ENCODE results near the gene SKI. TPM values are rescaled to one million over a fixed set of nuclear protein-coding genes. Genes with fewer than 3 reads are reported as not detected.

The SKI gene
- total RNA-seq, 1 donor from 2014 or later = 67.5 TPM

DNA sequence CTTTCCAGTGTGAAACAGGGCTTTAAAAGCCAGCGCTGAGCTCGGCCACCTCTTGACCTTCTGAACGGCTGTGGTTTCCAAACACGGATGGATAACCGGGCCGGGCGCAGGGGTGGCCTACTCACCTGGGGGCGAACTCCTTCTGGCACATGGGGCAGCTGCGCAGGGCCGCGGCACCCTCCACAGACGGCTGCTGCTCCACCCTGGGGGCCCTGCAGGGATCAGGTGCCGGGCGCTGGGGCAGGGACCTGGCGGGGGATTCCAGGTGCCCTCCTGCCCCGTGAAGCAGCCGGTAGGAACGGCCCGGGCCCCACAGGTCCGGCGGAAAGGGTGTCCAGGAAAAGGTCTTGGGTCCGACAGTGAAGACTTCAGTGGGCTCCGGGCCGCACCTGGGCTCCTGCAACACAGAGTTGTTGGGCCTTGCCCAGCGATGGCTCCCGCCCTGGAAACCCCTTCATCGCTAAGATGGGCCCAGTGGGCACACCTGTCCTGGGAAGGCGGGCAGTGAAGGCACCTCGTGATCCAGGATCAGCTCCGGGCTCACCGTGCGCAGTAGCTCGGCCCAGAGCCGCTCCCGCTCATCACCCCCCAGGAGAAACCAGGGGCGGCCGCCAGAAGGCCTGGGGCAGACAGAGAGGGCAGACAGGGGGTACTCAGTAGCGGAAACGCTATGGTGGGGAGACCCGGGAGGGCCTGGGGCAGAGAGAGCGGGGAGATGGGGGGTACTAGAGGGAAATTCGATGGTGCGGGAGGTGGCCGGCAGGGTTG, 34.4 kb upstream of the SKI start:
- intact Hi-C loops (cut with micrococcal nuclease) = loop anchor here (1.0 to 2.0 kb wide), 2 partner anchors 62 to 107 kb away; no protein-coding TSS in a partner anchor

- intact Hi-C loops (cut with micrococcal nuclease) = loop anchor here (1.0 to 2.0 kb wide), 2 partner anchors 61 to 106 kb away; no protein-coding TSS in a partner anchor
These were observed 33.7 kb upstream of the SKI start, which contains the start of gene FAAP20 for GRCh38 chr1:2194319-2194897. Gene FAAP20 (minus strand): TSS chr1:2194772. CDS start chr1:2194749, 23 bp downstream.

DNA sequence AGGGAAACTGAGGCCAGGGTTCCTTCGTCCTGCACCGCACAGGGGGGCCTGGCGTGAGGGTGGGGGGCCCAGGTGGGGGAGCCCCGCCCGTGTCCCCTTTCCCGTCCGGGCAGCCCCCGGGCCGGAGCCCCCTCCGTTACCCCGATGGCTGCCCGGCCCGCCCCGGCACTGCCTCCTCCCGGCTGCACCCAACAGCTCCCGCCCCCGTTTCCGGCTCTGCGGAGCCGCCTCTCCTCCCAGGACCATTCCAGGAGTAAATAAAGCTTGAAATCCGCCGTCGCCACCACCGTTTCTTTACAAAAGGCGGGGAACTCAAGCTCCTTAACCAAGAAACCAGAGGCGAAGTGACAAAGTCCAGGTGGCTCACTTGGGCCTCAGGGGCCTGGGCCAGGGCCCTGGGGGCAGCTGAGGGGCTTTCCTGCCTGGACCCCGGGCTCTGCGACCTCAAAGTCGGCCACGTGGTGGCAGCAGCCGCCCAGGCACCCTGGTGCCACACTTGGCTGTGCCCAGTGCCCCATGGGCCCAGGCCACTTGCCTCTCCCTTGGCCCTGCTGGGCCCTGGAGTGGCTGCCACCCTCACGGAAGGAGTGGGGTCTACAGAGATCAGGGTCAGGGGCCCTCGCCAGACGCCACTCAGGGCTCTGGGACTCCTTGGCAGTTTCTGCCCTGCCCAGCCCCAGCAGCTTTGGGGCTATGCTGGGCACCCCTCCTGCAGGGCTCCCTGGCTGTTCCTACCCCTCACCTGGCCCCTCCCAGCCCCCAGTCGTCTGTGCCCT, 33.0 kb upstream of the SKI start:
- intact Hi-C loops (cut with micrococcal nuclease) = loop anchor here (1.0 to 2.0 kb wide), 8 partner anchors 9 to 391 kb away; partner anchors contain the start of gene PRXL2B

DNA sequence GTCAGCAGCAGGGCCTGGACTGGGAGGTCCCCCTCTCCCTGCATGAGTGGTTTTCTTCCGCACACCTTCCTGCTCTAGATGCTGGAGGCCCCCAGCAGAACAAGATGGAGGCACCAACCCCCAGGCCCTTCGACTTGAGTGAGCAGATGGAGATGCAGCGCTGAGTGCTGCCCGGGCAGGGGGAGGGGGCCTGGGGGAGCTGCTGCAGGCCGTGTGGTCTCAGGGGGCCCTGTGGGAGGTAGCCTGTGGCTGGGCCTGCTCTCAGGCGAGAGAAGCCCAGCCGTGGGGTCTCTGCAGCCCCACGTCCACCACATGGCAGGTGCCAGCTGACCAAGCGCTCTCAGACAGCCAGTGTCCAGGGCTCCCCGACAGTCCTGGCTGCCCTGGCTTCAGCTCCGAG, 32.3 kb upstream of the SKI start:
- intact Hi-C loops (cut with micrococcal nuclease) = loop anchor here (1.0 to 2.0 kb wide), 7 partner anchors 9 to 391 kb away; partner anchors contain the start of gene PRXL2B

DNA sequence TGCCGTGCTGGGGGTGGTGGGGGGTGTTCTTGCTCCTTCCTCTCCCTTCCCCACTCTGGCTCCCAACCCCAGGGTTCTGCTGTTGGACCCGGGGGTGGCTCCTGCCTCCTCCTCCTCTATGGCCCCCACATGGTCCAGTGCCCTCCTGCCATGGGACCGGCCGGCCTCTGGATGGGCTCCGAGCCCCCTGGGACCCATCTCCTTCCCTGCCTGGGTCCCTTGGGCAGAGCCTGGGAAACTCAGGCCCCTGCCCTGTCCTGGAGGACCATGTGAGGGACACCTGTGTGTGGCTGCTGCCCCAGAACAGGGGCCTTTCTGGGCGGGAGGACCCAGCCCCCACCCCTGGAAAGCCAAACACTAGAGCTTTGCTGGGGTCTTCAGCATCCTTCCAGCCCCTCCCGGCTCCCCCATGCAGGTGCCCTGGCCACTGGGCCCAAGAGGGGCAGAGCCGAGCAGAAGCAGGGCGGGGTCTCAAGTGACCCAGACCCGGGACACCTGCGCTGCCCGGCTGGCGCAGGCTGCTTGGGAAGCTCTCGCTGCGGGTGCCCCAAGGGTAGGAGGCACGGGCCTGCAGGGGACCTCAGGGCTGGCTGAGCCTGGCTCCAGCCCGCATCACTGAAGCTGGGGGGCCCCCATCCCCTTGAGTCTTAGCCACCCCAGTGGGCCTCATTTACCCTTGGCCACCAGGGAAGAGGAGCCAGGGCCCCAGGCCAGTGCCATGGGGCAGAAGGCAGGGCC, 31.0 kb upstream of the SKI start:
- intact Hi-C loops (cut with micrococcal nuclease) = no loop called here

DNA sequence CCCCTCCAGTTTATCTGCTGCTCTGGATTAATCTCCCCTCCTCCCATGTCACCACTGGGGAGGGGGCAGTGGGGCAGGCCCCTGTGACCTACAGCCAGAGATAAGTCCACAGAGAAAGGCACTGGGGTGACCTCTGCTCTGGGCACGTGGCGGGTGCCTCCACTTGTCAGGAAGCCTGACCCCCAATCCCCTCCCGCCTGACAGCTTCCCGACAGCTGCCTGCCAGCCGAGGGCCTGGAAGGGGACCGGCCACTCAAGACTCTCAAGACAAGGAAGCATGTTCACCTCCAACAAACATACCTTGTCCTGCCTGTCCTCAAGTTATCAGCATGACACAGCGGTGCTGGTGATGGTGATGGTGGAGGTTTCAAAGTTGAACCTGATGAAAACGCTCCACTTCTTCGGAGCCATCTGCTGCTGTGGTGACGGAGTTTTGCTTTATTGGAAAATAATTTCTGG, 30.4 kb upstream of the SKI start:
- intact Hi-C loops (cut with micrococcal nuclease) = loop anchor here (2.0 kb wide), 1 partner anchor 117 kb away; no protein-coding TSS in a partner anchor

- intact Hi-C loops (cut with micrococcal nuclease) = loop anchor here (2.0 kb wide), 1 partner anchor 116 kb away; no protein-coding TSS in a partner anchor
These were observed 29.5 kb upstream of the SKI start for GRCh38 chr1:2198571-2198970.

- intact Hi-C loops (cut with micrococcal nuclease) = loop anchor here (1.0 to 2.0 kb wide), 7 partner anchors 35 to 327 kb away; partner anchors contain the start of genes MORN1, PANK4, RER1 and TMEM52
These were observed 28.9 kb upstream of the SKI start for GRCh38 chr1:2199042-2199810.

GRCh38 chr1:2200308-2200943, 27.7 kb upstream of the SKI start:
- intact Hi-C loops (cut with micrococcal nuclease) = no loop called here

- intact Hi-C loops (cut with micrococcal nuclease) = no loop called here
These were observed 27.1 kb upstream of the SKI start for GRCh38 chr1:2201062-2201461.

DNA sequence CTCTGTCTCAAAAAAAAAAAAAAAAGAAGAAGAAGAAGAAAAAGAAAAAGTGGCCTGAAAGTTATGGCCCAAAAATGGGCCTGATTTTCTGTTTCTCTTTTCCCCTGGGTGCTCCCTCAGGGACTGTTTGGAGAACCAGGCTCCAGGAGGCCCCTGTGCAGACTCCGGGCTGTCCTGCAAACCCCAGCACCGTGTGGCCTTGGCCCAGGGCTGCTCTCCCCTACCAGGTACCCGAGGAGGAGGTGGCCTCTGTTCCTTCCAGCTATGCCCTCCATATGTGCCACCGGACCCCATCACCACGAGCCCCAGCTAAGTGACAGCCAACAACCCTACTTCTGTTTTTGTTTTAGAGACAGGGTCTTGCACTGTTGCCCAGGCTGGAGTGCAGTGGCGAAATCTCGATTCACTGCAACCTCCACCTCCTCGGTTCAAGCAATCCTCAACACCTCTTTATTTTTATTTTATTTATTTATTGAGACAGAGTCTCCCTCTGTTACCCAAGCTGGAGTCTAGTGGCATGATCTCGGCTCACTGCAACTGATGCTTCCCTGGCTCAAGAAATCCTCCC, 26.0 kb upstream of the SKI start:
- intact Hi-C loops (cut with micrococcal nuclease) = no loop called here

DNA sequence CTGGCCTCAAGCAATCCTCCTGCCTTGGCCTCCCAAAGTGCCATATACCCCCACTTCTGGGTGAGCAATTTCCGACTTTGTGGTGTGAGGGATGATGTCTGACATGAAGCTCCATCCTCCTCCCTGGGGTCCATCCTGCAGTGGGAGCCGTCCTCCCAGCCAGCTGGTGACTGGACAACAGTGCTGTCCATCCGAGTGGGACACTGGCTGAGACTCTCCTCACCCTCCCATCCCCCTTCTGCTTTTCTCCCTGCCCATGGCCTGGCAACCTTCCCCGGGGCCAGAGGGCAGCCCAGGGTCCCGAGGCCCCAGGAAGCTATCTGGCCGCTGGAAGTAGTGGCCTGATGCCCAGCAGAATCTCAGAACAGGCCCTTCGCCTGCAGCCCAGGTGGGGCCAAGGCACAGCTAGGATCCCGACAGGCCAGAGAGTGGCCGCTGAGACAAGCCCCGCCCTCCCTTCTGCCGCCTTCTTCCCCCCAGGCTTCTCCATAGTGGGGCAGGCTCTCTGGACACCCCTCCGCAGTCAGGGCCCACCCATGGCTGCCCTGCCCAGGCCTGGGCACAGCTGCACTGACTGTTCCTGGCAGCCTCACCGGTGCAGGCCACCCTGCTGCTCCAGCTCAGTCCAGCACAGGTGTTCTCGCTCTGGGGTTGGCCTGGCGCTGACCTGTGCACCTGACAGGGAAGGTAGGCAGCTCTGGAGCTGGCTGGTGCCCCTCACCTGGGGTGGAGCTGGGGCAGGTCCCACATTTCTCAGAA, 25.1 kb upstream of the SKI start:
- intact Hi-C loops (cut with micrococcal nuclease) = no loop called here

DNA sequence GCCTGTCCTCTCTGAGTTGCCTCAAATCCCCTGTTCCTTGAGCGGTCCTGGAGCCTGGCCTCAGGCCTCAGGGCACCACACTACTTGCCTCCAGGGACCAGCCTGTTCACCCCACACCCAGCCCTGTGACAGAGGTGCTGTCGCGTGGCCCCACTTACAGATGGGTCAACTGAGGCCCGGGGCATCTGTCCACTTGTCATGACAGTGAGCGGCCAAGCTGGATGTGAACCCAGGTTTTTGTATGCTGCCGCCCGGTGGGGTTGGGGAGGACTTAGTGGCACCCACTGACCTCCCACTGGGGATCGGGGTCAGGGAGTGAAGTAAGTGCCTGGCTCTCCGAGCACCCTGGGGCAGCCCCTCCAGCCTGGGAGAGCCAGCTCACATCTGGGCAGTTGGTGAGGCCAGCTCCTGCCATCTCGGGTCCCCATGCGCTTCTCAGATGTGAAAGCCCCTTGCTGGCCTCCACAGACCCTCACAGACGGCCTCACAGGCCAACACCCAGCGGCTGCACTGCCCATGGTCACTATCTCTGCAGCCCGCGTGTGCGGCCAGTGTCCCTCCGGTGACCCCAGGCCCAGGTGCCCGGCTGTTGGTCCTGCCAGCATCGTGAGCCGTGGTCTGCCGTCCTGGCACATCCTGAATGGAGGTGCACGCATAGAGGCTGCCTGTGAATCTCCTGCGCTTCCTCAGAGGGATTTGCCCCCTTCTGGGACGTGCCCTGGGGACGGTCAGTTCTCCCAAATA, 24.3 kb upstream of the SKI start:
- intact Hi-C loops (cut with micrococcal nuclease) = loop anchor here (1.0 to 2.0 kb wide), 3 partner anchors 9 to 343 kb away; no protein-coding TSS in a partner anchor

GRCh38 chr1:2204415-2205190, 23.5 kb upstream of the SKI start:
- intact Hi-C loops (cut with micrococcal nuclease) = loop anchor here (1.0 to 2.0 kb wide), 8 partner anchors 9 to 382 kb away; partner anchors contain the start of genes PRXL2B and TMEM52

DNA sequence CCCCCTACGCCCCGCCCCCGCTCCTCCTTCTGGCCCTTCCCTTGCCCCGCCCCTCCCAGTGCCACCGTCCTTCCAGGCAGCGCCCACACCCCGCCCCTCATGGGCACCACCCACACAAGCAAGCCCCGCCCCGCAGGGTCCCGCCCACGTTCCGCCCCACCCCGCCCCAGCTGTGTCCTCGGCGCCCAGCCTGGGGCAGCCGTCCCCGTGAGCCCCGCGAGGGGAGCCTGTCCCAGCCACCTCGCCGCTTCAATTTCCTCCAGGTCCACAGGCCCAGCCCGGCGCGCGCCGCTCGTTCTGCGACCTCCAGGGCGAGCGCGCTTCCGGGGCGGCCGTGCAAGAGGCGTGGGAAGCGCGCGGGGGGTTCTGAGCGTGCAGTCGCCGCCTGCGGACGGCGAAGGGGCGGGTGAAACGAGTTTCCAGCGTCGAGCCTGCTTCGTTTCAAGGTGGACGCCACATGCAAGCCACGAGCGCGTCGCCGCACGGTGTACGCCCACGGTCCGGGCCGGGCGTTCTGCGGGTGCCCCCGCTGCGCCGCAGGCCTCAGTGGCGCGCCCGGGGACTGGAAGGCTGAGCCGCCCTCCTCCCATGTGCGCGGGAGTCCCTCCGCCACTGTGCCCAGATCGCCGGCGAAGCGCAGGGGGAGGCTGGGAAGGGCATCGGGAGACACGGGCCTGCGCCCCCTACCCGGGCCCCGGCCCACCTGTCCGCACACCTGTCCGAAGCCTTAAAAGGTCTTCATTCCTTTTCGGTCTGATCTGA, 22.7 kb upstream of the SKI start:
- intact Hi-C loops (cut with micrococcal nuclease) = loop anchor here (1.0 to 2.0 kb wide), 7 partner anchors 22 to 381 kb away; partner anchors contain the start of genes PRXL2B and TMEM52

Measured in T-helper 1 cell treated with Interleukin-12 subunit alpha and Interleukin-12 subunit beta and Interleukin-4 antibody, amounts not matched to agents 30 ng/mL and 1 ng/mL, for 36 hours (primary cell).